GM21526 (cell line): Measurements from ENCODE around the gene LKAAEAR1.

Experiments
- ATAC-seq: cut with Tn5 transposase; IDR thresholded peaks from one replicate; pipeline ENCODE4 v1.9.1; 2021; ENCODE audit warnings: moderate library complexity; ENCODE audit not compliant: unreplicated experiment, low FRiP score

LKAAEAR1 gene

DNA sequence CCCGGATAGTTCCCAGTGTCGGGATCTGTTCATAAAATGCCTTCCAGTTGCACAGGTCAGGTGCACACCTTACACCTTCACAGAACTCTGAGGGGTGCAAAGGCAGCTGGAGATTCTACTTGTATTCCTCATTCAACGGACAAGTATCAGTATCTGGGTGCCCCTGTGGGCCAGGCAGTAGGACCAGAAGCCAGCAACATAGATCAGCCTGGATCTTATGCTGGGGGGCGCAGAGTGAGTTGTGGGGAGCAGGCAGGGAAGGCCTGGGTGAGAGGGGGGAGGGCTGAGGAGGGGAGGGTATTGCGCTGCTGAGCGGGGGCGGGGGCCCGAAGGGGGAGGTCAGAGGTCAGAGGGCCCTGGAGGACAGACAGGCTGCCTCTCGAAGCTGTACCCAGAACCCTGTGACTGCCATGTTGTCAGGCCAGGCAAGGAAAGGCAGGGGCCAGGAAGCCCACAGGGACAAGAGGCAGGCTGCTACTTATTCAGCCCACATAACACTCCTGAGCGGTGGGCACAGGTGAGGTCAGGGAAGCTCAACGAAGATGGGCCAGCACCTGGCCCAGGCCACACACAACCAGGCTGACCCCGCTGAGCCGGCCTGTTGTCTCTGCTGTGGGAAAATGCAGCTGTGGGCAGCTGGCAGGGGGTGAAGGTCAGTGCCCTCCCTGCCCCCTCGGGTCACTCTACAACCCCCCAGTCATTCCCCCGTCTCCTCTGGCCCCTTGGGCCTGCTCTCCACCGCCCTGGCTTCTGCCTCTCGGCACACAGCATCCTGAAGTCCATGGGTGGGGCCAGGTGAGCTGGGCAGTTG, 3.2 kb downstream of the LKAAEAR1 start:
- ATAC-seq, result no peak

DNA sequence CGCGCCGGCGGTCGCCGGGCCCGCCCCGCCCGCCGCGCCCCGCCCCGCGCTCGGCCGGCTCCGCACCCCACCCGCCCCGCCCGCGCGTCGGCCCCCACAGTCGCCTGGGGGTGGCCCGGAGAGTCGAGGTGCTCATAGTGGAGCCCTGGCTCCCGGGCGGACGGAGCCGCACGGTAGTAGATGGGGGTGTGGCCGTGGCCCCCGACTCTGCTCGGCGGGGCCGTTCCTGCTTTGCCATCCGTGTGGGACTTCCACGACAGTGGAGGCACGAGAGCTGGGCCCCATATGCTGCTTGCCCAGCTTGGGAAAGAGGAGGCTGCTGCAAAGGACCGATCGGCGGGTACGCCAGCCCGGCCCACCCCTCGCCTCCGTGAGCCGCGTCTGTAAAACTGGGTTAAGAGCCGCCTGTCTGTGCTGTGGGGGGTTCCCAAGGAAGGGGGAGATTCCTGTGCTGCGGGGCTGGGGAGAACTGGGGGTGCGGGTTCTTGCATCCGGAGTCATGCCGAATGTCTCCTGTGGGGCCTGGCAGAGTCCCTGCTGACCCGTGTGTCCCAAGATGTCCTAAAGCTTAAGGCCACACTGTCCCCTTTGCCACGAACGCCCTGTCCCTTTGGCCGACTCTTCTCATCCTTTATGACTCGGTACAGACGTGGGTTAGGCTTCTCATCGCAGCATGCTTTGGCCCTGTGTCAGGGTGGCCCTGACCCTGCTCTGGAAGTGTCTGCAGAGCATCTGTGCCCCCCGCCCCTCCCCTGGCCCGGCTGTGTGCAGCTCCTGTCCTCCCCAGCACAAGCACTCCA, 4.0 kb downstream of the LKAAEAR1 start, which contains the start of gene OPRL1:
Gene OPRL1, plus strand, starts transcription at position 70 of the 800 bp plus-strand sequence. CDS start 12,639 bp downstream, outside the sequence.
- ATAC-seq, result no peak

DNA sequence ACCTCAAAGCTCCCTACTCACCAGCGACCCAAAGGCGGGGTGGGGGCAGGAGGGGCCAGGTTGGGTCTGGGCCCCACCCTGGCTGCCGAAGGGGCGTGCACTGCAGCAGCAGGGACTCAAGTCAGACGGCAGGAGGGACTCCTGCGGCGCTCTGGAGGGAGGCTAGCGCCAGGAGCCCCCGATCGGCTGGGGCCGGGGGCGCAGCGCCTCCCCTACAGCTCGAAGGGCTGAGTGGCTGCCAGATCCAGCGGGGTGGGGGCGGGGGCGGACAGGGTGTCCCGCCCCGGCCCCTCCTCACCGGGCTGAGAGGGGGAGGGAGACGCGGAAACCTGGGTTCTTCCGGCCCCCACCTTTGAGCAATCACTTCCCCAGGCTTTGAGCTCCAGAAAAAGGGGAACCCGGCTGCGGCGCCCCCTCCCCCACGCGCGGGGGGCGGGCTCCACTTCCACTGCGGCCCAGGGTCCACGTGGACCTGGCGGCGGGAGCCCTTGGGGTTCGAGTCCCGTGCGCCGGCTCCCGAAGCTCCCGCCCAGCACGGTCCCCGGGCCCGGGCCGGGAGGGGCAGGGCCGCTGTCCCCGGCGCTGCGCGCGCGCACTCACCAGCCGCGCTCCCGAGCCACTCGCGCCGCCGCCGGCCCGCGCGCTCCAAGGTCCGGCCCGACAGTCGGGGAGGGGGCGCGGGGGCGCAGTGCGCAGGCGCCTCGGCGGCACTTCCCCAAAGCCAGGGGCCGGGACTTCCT, 4.8 kb downstream of the LKAAEAR1 start, which contains the start of gene RGS19:
Gene RGS19, minus strand, starts transcription at position 246 of the 740 bp plus-strand sequence. CDS start 2,632 bp downstream, outside the sequence.
- no peak for ATAC-seq

GRCh38 chr20:64078934-64079272, 5.3 kb downstream of the LKAAEAR1 start:
- no peak for ATAC-seq

GRCh38 chr20:64077876-64078551, 6.2 kb downstream of the LKAAEAR1 start:
- no peak for ATAC-seq

DNA sequence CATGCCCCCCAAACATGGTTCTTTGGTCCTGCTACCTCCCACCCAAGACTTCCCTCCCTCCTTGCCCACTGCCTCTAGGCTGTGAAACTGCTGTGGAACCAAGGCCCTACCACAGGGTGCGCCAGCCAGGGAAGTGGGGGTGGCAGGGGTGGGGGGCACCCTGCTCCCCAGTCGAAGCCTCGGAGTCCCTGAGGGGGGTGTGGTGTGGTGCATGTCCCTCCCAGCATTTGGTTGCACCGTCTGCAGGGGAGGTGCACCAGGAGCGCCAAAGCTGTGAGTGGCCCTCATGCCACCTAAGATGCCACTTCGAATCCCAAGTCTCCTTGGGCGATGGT, 6.7 kb downstream of the LKAAEAR1 start:
- no peak for ATAC-seq

DNA sequence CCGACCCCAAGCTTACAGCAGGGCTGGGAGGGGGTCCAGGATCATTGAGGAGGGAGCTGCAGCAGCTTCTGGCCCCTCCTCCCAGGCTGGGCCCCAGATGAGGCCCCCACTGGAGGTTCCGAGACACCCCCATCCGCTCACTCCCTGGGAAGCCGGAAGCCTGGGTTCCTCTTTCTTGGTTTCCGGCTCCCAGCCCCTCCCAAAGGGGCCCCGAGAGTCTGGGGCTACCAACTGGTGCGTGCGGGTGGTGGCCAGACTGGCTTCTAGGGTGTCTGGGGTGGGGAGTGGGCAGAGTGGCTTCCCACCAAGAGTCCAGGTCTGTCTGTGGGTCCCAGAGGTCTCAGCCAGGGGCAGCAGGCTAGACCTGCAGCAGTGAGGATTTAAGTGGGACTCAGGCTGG, 7.1 kb downstream of the LKAAEAR1 start:
- no peak for ATAC-seq

GRCh38 chr20:64076061-64076997, 7.9 kb downstream of the LKAAEAR1 start:
- ATAC-seq, result no peak

DNA sequence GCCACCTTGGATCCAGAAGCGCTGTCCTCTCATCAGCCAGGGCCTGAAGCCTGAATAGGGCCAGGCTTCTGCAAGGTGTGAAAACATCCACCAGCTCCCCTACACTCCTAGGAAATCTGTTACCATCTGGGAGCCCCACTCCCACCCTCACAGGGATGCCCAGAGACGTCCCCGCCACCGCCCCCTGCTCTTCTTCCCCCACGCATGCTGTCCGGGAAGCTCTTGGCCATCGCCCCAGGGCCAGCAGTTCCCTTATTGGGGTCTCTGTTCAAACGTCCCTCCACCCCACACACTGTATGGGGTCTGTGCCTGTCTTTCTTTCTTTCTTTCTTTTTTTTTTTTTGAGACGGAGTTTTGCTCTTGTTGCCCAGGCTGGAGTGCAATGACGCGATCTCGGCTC, 8.6 kb downstream of the LKAAEAR1 start:
- ATAC-seq, result no peak

DNA sequence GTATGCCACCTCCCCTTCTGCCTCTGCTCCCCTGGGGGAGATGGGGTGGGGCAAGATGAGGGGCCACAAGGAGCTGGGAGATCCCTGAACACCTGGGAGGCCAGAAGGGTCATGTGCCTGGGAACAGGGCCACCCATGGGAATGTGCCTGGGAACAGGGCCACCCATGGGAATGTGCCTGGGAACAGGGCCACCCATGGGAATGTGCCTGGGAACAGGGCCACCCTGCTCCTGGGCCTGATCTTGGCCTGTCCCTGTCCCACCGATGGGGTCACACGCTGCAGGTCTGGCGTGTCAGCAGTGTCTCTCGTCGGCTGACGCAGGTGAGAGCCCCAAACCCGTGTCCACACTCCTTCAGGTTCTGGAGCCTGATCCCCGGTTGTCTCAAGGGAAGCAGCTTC, 9.2 kb downstream of the LKAAEAR1 start:
- ATAC-seq, result no peak

DNA sequence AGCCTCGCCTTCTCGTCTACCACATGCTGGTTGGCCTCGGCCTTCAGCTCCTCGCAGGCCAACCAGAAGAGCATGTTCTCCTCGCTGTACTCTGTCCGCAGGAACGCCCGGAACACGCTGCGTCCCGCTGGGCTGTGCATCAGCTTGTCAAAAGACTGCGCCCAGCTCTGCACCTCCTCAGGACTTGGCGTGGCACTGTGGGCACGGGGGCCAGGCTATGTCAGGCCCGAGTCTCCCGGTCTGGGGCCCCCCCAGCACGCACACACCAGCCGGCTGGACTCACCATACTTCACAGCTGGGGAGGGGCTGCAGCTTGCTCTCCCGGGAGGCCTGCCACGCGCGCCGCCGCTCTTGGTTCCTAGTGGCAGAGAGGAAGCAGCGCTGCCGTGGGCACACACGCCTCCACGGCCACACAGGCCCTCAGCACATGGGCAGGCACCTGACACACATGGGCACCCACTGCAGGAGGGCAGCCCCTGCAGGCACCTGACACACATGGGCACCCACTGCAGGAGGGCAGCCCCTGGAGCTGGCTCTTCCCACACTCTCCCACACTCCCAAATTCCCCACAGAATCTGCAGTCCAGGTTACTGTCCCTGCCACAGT, 9.9 kb downstream of the LKAAEAR1 start:
- no peak for ATAC-seq

DNA sequence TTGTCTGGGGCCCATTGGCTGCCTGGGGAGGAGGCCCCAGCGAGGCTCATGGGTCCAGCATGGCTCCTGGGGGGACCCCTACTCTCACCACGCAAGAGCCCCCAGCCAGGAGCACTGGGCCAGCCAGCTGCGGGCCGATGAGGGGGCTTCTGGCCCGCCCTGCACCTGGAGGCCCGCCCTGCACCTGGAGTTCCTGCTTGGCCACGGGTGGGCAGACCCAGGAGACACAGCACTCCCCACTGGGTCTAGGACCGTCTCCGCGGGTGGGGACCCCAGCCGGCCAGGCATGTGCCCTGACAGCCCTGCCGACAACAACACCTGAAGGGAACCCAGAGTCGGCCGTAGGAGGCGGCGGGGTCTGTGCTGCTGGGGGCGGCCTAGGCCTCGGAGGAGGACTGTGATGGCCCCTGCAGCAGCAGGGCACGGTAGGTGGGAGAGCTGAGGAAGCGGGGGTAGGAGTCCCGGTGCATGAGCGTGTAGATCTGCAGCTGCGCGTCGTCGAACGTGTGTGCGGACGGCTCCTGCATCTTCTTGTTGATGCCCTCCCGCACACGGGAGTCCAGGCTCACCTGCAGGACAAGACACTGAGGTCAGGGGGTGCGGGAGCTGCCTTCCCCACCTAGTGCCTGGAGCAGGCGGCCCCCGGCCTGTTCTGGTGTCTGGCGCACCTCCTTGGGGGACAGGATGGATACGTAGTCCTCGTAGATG, 10.6 kb downstream of the LKAAEAR1 start:
- ATAC-seq, result no peak

GRCh38 chr20:64072498-64073063, 11.6 kb downstream of the LKAAEAR1 start:
- no peak for ATAC-seq

GRCh38 chr20:64071341-64072332, 12.6 kb downstream of the LKAAEAR1 start:
- ATAC-seq, result no peak

- ATAC-seq, result no peak
Observed at GRCh38 chr20:64070244-64070993, 13.8 kb downstream of the LKAAEAR1 start.

- no peak for ATAC-seq
Observed at GRCh38 chr20:64069614-64070243, 14.5 kb downstream of the LKAAEAR1 start.
